Activated effector memory CD4-positive, alpha-beta T cell treated with anti-CD3 and anti-CD28 coated beads, Interleukin-2, amount 50 U/mL, for 16 hours (primary cell): ENCODE measurements around the gene SREK1.

ENCODE experiments used
- DNase-seq: peaks from one replicate; pipeline ENCODE4 v3.0.0-alpha.2; 2020

The SREK1 gene

GRCh38 chr5:66164044-66164790 is 20.1 kb downstream of the SREK1 start:
- DNase-seq = no peak

GRCh38 chr5:66168226-66168625 is 24.1 kb downstream of the SREK1 start:
- no peak for DNase-seq

GRCh38 chr5:66169534-66169933 is 25.4 kb downstream of the SREK1 start:
- DNase-seq = no peak

GRCh38 chr5:66170195-66170919 is 26.3 kb downstream of the SREK1 start:
- no peak for DNase-seq

- DNase-seq = peak; percentile 85
These were observed 27.5 kb downstream of the SREK1 start for GRCh38 chr5:66171349-66172344.

GRCh38 chr5:66174338-66174737 is 30.2 kb downstream of the SREK1 start:
- no peak for DNase-seq

GRCh38 chr5:66178799-66179198 is 34.7 kb downstream of the SREK1 start:
- no peak for DNase-seq

GRCh38 chr5:66179297-66180051 is 35.4 kb downstream of the SREK1 start:
- no peak for DNase-seq

GRCh38 chr5:66180282-66181155 is 36.4 kb downstream of the SREK1 start:
- DNase-seq = no peak

- DNase-seq = no peak
These were observed 42.0 kb downstream of the SREK1 start for GRCh38 chr5:66186108-66186507.

GRCh38 chr5:66193419-66193818 is 49.3 kb downstream of the SREK1 start:
- DNase-seq = no peak

GRCh38 chr5:66197764-66198405 is 53.8 kb downstream of the SREK1 start:
- no peak for DNase-seq

GRCh38 chr5:66198837-66199236 is 54.7 kb downstream of the SREK1 start:
- no peak for DNase-seq

- DNase-seq = no peak
These were observed 59.4 kb downstream of the SREK1 start for GRCh38 chr5:66203531-66203930.

- DNase-seq = no peak
These were observed 62.4 kb downstream of the SREK1 start for GRCh38 chr5:66206465-66206864.

- no peak for DNase-seq
These were observed 63.9 kb downstream of the SREK1 start for GRCh38 chr5:66207800-66208561.

- no peak for DNase-seq
These were observed 65.2 kb downstream of the SREK1 start for GRCh38 chr5:66209350-66209749.

- no peak for DNase-seq
These were observed 65.7 kb downstream of the SREK1 start for GRCh38 chr5:66209794-66210193.

- no peak for DNase-seq
These were observed 69.4 kb downstream of the SREK1 start for GRCh38 chr5:66213533-66213932.

GRCh38 chr5:66222455-66222854 is 78.4 kb downstream of the SREK1 start:
- DNase-seq = no peak
